ENCODE measurements around the gene CALHM4. TPM values are rescaled to one million over a fixed set of nuclear protein-coding genes. Genes with fewer than 3 reads are reported as not detected.

Gene CALHM4
- total and polyA plus RNA-seq, 2 donors (not counting 3 experiments of a cell fraction or from before 2014, with no cell fraction given): 1.2 TPM; not detected in 1

DNA sequence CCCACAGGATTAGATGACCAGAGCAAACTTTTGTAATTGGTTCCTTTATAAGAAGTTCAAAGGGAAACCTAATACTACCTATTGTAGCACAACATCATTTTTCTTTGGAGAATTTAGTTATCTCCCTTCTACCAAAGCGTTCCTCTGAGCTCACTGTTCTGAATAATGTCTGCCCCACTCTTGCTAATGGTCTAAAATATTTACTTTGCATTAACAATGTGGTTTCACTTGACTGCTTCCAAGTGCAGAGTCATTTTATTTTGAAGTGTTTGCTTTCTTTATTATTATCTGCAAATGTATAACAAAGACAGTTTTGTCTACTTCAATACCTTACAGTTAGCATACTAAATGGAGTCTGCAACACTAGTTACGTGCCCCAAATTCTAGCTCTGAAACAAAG, 23.1 kb upstream of the CALHM4 start:
- Histone ChIP-seq H3K79me2 (ENCODE audit: control insufficient read depth, insufficient read depth, low read length) (no peaks in the 10 kb centered on the region), H3K9me1 (replicated peaks; ENCODE audit: control insufficient read depth, extremely low read depth, insufficient read depth, low read length) (no peaks in the 10 kb centered on the region), H3K27ac (ENCODE audit: insufficient read depth, low read depth, low read length) (no peak overlapping the region), H3K4me1 (ENCODE audit: control insufficient read depth, extremely low read depth, insufficient read depth, low read length) (peaks cover 16% of the 10 kb centered on the region), H3K9ac (replicated peaks; ENCODE audit: extremely low read depth, insufficient read depth, low read length) (no peak overlapping the region), H3K27me3 (ENCODE audit: control insufficient read depth in 2 of 2, insufficient read depth in 2 of 2, low read length in 2 of 2) (peaks cover 0 to 2% of the 10 kb centered on the region in 2 experiments), H2AFZ (ENCODE audit: low read depth, low read length) (no peak overlapping the region), H3K9me3 (replicated peaks; ENCODE audit: control insufficient read depth, insufficient read depth, low read length) (no peaks in the 10 kb centered on the region), H4K20me1 (replicated peaks; ENCODE audit: control insufficient read depth, extremely low read depth, insufficient read depth, low read length) (no peaks in the 10 kb centered on the region), H3K4me3 (replicated peaks in 1 of 3; ENCODE audit: insufficient read depth in 1 of 3, low read depth in 1 of 3, low read length in 3 of 3) (no peak overlapping the region), H3K36me3 (ENCODE audit: control insufficient read depth in 2 of 2, extremely low read depth in 1 of 2, insufficient read depth in 2 of 2, low read length in 2 of 2) (no peaks in the 10 kb centered on the region), H3K4me2 (ENCODE audit: insufficient read depth, low read length) (no peak overlapping the region)
- DNase-seq (ENCODE audit: low read depth, low spot score) (no peak), FAIRE-seq (no peak)
- TF ChIP-seq POLR2A (IDR thresholded peaks at IDR 0.05; ENCODE audit: low read depth, low read length): no peak
- no peak for TF ChIP-seq FOS (IDR thresholded peaks at IDR 0.05; ENCODE audit: borderline replicate concordance, insufficient read depth, low read length)
- TF ChIP-seq EZH2 (IDR thresholded peaks at IDR 0.05; ENCODE audit: borderline replicate concordance, low read depth, low read length, severe bottlenecking): no peak
- TF ChIP-seq, protein P1, sequence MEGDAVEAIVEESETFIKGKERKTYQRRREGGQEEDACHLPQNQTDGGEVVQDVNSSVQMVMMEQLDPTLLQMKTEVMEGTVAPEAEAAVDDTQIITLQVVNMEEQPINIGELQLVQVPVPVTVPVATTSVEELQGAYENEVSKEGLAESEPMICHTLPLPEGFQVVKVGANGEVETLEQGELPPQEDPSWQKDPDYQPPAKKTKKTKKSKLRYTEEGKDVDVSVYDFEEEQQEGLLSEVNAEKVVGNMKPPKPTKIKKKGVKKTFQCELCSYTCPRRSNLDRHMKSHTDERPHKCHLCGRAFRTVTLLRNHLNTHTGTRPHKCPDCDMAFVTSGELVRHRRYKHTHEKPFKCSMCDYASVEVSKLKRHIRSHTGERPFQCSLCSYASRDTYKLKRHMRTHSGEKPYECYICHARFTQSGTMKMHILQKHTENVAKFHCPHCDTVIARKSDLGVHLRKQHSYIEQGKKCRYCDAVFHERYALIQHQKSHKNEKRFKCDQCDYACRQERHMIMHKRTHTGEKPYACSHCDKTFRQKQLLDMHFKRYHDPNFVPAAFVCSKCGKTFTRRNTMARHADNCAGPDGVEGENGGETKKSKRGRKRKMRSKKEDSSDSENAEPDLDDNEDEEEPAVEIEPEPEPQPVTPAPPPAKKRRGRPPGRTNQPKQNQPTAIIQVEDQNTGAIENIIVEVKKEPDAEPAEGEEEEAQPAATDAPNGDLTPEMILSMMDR (IDR thresholded peaks at IDR 0.05; ENCODE audit: extremely low read depth in 1 of 2, insufficient read depth in 1 of 2, low read depth in 1 of 2, low read length in 2 of 2): no peak
- no peak for TF ChIP-seq MAX (IDR thresholded peaks at IDR 0.05; ENCODE audit: insufficient read depth, insufficient read length)
- no peak for TF ChIP-seq MYC (IDR thresholded peaks at IDR 0.05; ENCODE audit: low read depth, low read length)
- no peak for TF ChIP-seq GATA2 (IDR thresholded peaks at IDR 0.05; ENCODE audit: insufficient read depth, insufficient read length, low read depth, low read length)
- TF ChIP-seq JUN (IDR thresholded peaks at IDR 0.05; ENCODE audit: borderline replicate concordance, insufficient read depth, insufficient read length, low read depth): no peak
- no peak for TF ChIP-seq POLR2AphosphoS5 (IDR thresholded peaks at IDR 0.05; ENCODE audit: insufficient read depth, low read depth, low read length)
- ChIA-PET CTCF (interaction anchor here (1.2 to 1.6 kb wide), 4 partner anchors 19 to 312 kb away, joined by 5 to 16 read pairs (median 14); partner anchors contain the start of gene CALHM5), POLR2A (interaction anchor here (0.7 kb wide), 1 partner anchor 240 kb away, joined by 3 read pairs; no protein-coding TSS in a partner anchor)
- no TSS peak for BruUV-seq (replicated peaks)
- dilution Hi-C loops (cut with MboI; ENCODE audit: extremely low pct_ligation_motif_present, low sequenced_read_pairs) (no loop called here), intact Hi-C loops (cut with micrococcal nuclease) (no loop called here)

Data from endothelial cell of umbilical vein (primary cell).